ENCODE data around the gene SEC62. TPM values are rescaled to one million over a fixed set of nuclear protein-coding genes. Genes with fewer than 3 reads are reported as not detected.

SEC62 gene
- 74.5 TPM for total RNA-seq
- long read RNA-seq, full-length matches to known transcripts = 64 of 221 reads
- long read RNA-seq, partial matches to known transcripts = 145 of 221 reads
- long read RNA-seq, other reads (novel, unspliced or antisense) = 12 of 221 reads

GRCh38 chr3:169966428-169966950 is at the start of gene SEC62:
Gene SEC62 (plus strand): TSS chr3:169966807. CDS start chr3:169966823, 16 bp downstream.
- intact Hi-C loops (cut with DNase I) = loop anchor here (2.0 to 5.0 kb wide), 2 partner anchors 102 to 199 kb away; partner anchors contain the start of genes ACTRT3 and TERC
- DNase-seq (ENCODE audit: low spot score) = peak; percentile 97

GRCh38 chr3:169923189-169923588 is 43.4 kb upstream of the SEC62 start:
- DNase-seq (ENCODE audit: low spot score) = peak; percentile 85
- intact Hi-C loops (cut with DNase I) = loop anchor here (2.0 kb wide), 1 partner anchor 36 kb away; no protein-coding TSS in a partner anchor

- intact Hi-C loops (cut with DNase I) = loop anchor here (2.0 kb wide), 1 partner anchor 37 kb away; no protein-coding TSS in a partner anchor
- no peak for DNase-seq (ENCODE audit: low spot score)
These were observed 42.8 kb upstream of the SEC62 start for GRCh38 chr3:169923831-169924230.

GRCh38 chr3:169929830-169930519 is 36.6 kb upstream of the SEC62 start:
- DNase-seq (ENCODE audit: low spot score) = no peak
- intact Hi-C loops (cut with DNase I) = no loop called here

- no peak for DNase-seq (ENCODE audit: low spot score)
- intact Hi-C loops (cut with DNase I) = no loop called here
These were observed 35.8 kb upstream of the SEC62 start for GRCh38 chr3:169930843-169931242.

GRCh38 chr3:169931747-169932520 is 34.7 kb upstream of the SEC62 start:
- DNase-seq (ENCODE audit: low spot score) = no peak
- intact Hi-C loops (cut with DNase I) = no loop called here

- intact Hi-C loops (cut with DNase I) = no loop called here
- DNase-seq (ENCODE audit: low spot score) = no peak
These were observed 27.3 kb upstream of the SEC62 start for GRCh38 chr3:169939320-169939719.

GRCh38 chr3:169939751-169940150 is 26.9 kb upstream of the SEC62 start:
- DNase-seq (ENCODE audit: low spot score) = no peak
- intact Hi-C loops (cut with DNase I) = no loop called here

- intact Hi-C loops (cut with DNase I) = no loop called here
- DNase-seq (ENCODE audit: low spot score) = no peak
These were observed 26.0 kb upstream of the SEC62 start for GRCh38 chr3:169940470-169941181.

GRCh38 chr3:169945313-169945712 is 21.3 kb upstream of the SEC62 start:
- no peak for DNase-seq (ENCODE audit: low spot score)
- intact Hi-C loops (cut with DNase I) = no loop called here

- intact Hi-C loops (cut with DNase I) = no loop called here
- DNase-seq (ENCODE audit: low spot score) = no peak
These were observed 20.3 kb upstream of the SEC62 start for GRCh38 chr3:169946336-169946735.

GRCh38 chr3:169948559-169949448 is 17.8 kb upstream of the SEC62 start:
- intact Hi-C loops (cut with DNase I) = no loop called here
- no peak for DNase-seq (ENCODE audit: low spot score)

GRCh38 chr3:169952045-169952444 is 14.6 kb upstream of the SEC62 start:
- intact Hi-C loops (cut with DNase I) = no loop called here
- DNase-seq (ENCODE audit: low spot score) = no peak

- intact Hi-C loops (cut with DNase I) = no loop called here
- no peak for DNase-seq (ENCODE audit: low spot score)
These were observed 13.0 kb upstream of the SEC62 start for GRCh38 chr3:169953462-169954141.

- intact Hi-C loops (cut with DNase I) = no loop called here
- no peak for DNase-seq (ENCODE audit: low spot score)
These were observed 12.4 kb upstream of the SEC62 start for GRCh38 chr3:169954142-169954756.

GRCh38 chr3:169955406-169955805 is 11.2 kb upstream of the SEC62 start:
- DNase-seq (ENCODE audit: low spot score) = no peak
- intact Hi-C loops (cut with DNase I) = no loop called here

GRCh38 chr3:169964176-169964575 is 2.4 kb upstream of the SEC62 start:
- intact Hi-C loops (cut with DNase I) = no loop called here
- no peak for DNase-seq (ENCODE audit: low spot score)
